Endothelial cell of umbilical vein (primary cell): ENCODE results near the gene MRC2. TPM values are rescaled to one million over a fixed set of nuclear protein-coding genes. Genes with fewer than 3 reads are reported as not detected.

Experiments used
- BruUV-seq: library from RNA; stranded (reverse); fragments of 400-500 nt; replicated peaks from 2 replicates; lab custom pipeline; 2021; lab: Mats Ljungman, UMichigan
- CTCF ChIA-PET: fragments of 300-600, 350-600 bp; sonication (Branson Sonifier 250); formaldehyde crosslinking; loops from one replicate; lab custom pipeline; 2021; ENCODE audit warnings: antibody characterized with exemption, inconsistent platforms; lab: Charles Lee
- POLR2A ChIA-PET: fragments of 300-600, 350-600 bp; sonication (Branson Sonifier 250); formaldehyde crosslinking; loops from one replicate; lab custom pipeline; 2021; ENCODE audit warnings: antibody characterized with exemption, inconsistent platforms; lab: Charles Lee
- DNase-seq: peaks from one replicate; pipeline ENCODE4 v3.0.0-alpha.2; 2011; ENCODE audit warnings: low read depth, low spot score
- FAIRE-seq: peaks from 2 replicates; lab custom pipeline; 2011; peaks lifted over from hg19 to GRCh38; lab: Jason Lieb, UNC
- H2AFZ ChIP-seq: 2 replicates; pipeline ENCODE4 v1.6.0; 2012; ENCODE audit warnings: low read depth, low read length, control low read depth, inconsistent platforms
- H3K27ac ChIP-seq: 2 replicates; pipeline ENCODE4 v1.5.1; 2011; ENCODE audit warnings: low read depth, mild to moderate bottlenecking, control low read depth, low read length, moderate library complexity; ENCODE audit not compliant: insufficient read depth
- H3K27me3 ChIP-seq, 2 experiments: 2 replicates each; pipeline versions ENCODE4 v1.6.0 to v1.6.1; 2011; ENCODE audit warnings: low read length in 2 of 2, mixed read lengths in 1 of 2; ENCODE audit not compliant: control insufficient read depth in 2 of 2, insufficient read depth in 2 of 2
- H3K36me3 ChIP-seq, 2 experiments: 2 replicates in 1 of 2; 3 replicates in 1 of 2; pipeline ENCODE4 v1.5.1; 2011; ENCODE audit warnings: low read length in 2 of 2, mild to moderate bottlenecking in 1 of 2, moderate library complexity in 1 of 2; ENCODE audit not compliant: control insufficient read depth in 2 of 2, insufficient read depth in 2 of 2; ENCODE audit errors: extremely low read depth in 1 of 2
- H3K4me1 ChIP-seq: 3 replicates; pipeline ENCODE4 v1.5.1; 2011; ENCODE audit warnings: mild to moderate bottlenecking, low read length; ENCODE audit not compliant: control insufficient read depth, insufficient read depth; ENCODE audit errors: extremely low read depth
- H3K4me2 ChIP-seq: 2 replicates; pipeline ENCODE4 v1.6.1; 2011; ENCODE audit warnings: low read length, control low read depth, mixed read lengths; ENCODE audit not compliant: insufficient read depth
- H3K4me3 ChIP-seq, 3 experiments: fragments of 200-600 bp in 1 of 3; sonication (generic), shearing (Covaris generic) in 1 of 3; replicated peaks in 1 of 3; 2 replicates each; pipeline ENCODE4 v1.5.1; 2011 to 2016; ENCODE audit warnings: control low read depth in 3 of 3, low read length in 3 of 3, mild to moderate bottlenecking in 2 of 3, inconsistent platforms in 1 of 3, low read depth in 1 of 3, moderate library complexity in 1 of 3; ENCODE audit not compliant: insufficient read depth in 1 of 3
- H3K79me2 ChIP-seq: 2 replicates; pipeline ENCODE4 v1.6.0; 2012; ENCODE audit warnings: low read length, inconsistent platforms; ENCODE audit not compliant: control insufficient read depth, insufficient read depth
- H3K9ac ChIP-seq: replicated peaks from 2 replicates; pipeline ENCODE3; 2011; ENCODE audit warnings: low read length, control low read depth; ENCODE audit not compliant: insufficient read depth; ENCODE audit errors: extremely low read depth
- H3K9me1 ChIP-seq: replicated peaks from 3 replicates; pipeline ENCODE4 v1.6.0; 2011; ENCODE audit warnings: mild to moderate bottlenecking, low read length; ENCODE audit not compliant: control insufficient read depth, insufficient read depth; ENCODE audit errors: extremely low read depth
- H3K9me3 ChIP-seq: replicated peaks from 2 replicates; pipeline ENCODE4 v1.5.1; 2012; ENCODE audit warnings: low read length, inconsistent platforms; ENCODE audit not compliant: control insufficient read depth, insufficient read depth
- H4K20me1 ChIP-seq: replicated peaks from 2 replicates; pipeline ENCODE3; 2011; ENCODE audit warnings: mild to moderate bottlenecking, low read length; ENCODE audit not compliant: control insufficient read depth, insufficient read depth; ENCODE audit errors: extremely low read depth
- EZH2 ChIP-seq: IDR thresholded peaks from 2 replicates; pipeline ENCODE4 v1.6.1; 2012; ENCODE audit warnings: borderline replicate concordance, low read depth, mild to moderate bottlenecking, moderate library complexity, low read length, inconsistent platforms; ENCODE audit not compliant: severe bottlenecking
- FOS ChIP-seq: IDR thresholded peaks from 2 replicates; pipeline ENCODE4 v1.6.1; 2011; ENCODE audit warnings: mild to moderate bottlenecking, low read length, moderate library complexity, borderline replicate concordance; ENCODE audit not compliant: insufficient read depth
- GATA2 ChIP-seq: IDR thresholded peaks from 2 replicates; pipeline ENCODE4 v1.7.0; 2011; ENCODE audit warnings: low read depth, mild to moderate bottlenecking, moderate library complexity, mixed read lengths, low read length; ENCODE audit not compliant: insufficient read length, insufficient read depth
- JUN ChIP-seq: IDR thresholded peaks from 2 replicates; pipeline ENCODE4 v1.6.1; 2011; ENCODE audit warnings: borderline replicate concordance, low read depth; ENCODE audit not compliant: insufficient read length, insufficient read depth
- MYC ChIP-seq: IDR thresholded peaks from one replicate; pipeline ENCODE4 v1.6.1; 2011; ENCODE audit warnings: mild to moderate bottlenecking, low read depth, low read length
- POLR2A ChIP-seq: IDR thresholded peaks from 2 replicates; pipeline ENCODE4 v1.6.1; 2012; ENCODE audit warnings: low read depth, mild to moderate bottlenecking, control low read depth, low read length
- POLR2AphosphoS5 ChIP-seq: IDR thresholded peaks from 2 replicates; pipeline ENCODE4 v1.6.1; 2012; ENCODE audit warnings: low read depth, mild to moderate bottlenecking, control low read depth, low read length, moderate library complexity; ENCODE audit not compliant: insufficient read depth
- dilution Hi-C: fragments of 300-500 bp; cut with MboI; formaldehyde crosslinking; loops from one replicate; pipeline ENCODE4 v1.15.0; 2019; ENCODE audit warnings: low sequenced_read_pairs; ENCODE audit not compliant: extremely low pct_ligation_motif_present
- intact Hi-C: fragments of 100-400 bp; cut with micrococcal nuclease; formaldehyde crosslinking; loops from one replicate; pipeline ENCODE4 v1.10.0; 2022
- polyA plus RNA-seq, 4 experiments: library from polyadenylated mRNA; depleted of rRNA in 3 of 4; stranded (reverse) in 3 of 4; unstranded in 1 of 4; fragments of >200 nt; gene quantifications; 2 replicates each; pipeline versions ENCODE4 v1.2.1 to v1.2.3, GENCODE V29; 2011 to 2012; ENCODE audit warnings: missing spikeins in 1 of 4
- total RNA-seq: library from RNA; stranded (reverse); gene quantifications from 2 replicates; pipeline ENCODE4 v1.2.3, GENCODE V29; 2021
- TF ChIP-seq, protein P1 (sequence below), 2 donors: IDR thresholded peaks; 1 replicate in 1 of 2; 2 replicates in 1 of 2; pipeline ENCODE4 v1.5.1; 2011; ENCODE audit warnings: low read length in 2 of 2, mild to moderate bottlenecking in 2 of 2, moderate library complexity in 2 of 2, control low read depth in 1 of 2, inconsistent platforms in 1 of 2, low read depth in 1 of 2; ENCODE audit not compliant: insufficient read depth in 1 of 2; ENCODE audit errors: extremely low read depth in 1 of 2
- TF ChIP-seq, protein P2 (sequence below): IDR thresholded peaks from 2 replicates; pipeline ENCODE4 v1.6.1; 2011; ENCODE audit not compliant: insufficient read depth, insufficient read length

MRC2 gene
- total and polyA plus RNA-seq, 2 donors (not counting 3 experiments of a cell fraction or from before 2014, with no cell fraction given) = 30.6 to 52.7 TPM

DNA sequence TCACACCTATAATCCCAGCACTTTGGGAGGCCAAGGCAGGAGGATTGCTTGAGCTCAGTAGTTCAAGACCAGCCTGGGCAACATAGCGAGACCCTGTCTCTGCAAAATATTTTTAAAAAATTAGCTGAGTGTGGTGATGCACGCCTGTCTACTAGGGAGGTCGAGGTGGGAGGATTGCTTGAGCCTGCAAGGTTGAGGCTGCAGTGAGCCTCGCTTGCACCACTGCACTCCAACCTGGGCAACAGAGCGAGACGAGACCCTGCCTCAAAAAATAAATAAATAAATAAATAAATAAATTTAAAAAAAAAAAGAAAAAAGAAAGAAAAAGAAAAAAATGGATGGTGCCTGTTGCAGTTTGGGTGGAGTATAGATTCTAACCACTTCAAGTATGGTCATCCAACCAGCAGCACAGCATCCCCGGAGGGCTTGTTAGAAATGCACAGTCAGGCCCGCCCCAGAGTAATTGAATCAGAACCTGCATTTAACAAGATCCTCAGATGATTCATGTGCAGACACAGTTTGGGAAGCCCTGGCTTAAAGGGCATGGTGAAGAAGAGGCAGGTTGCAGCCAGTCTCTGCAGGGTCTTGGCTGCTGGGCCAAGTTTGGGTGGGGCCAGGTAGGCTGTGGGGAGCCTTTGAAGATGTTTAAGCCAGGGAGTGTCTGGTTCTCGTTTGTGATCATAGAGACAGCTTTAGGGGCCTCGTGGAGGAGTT is 40.8 kb downstream of the MRC2 start:
- Histone ChIP-seq H3K79me2 (no peaks in the 10 kb centered on the region), H3K27ac (no peak overlapping the region), H3K36me3 (peaks cover 2% of the 10 kb centered on the region in 2 experiments), H3K9ac (no peak overlapping the region), H4K20me1 (no peaks in the 10 kb centered on the region), H3K4me1 (no peaks in the 10 kb centered on the region), H3K9me1 (no peaks in the 10 kb centered on the region), H2AFZ (no peak overlapping the region), H3K4me2 (no peak overlapping the region), H3K27me3 (no peaks in the 10 kb centered on the region), H3K4me3 (no peak overlapping the region), H3K9me3 (no peaks in the 10 kb centered on the region)
- ChIA-PET POLR2A (no interaction called here), CTCF (interaction anchor here (1.2 to 3.3 kb wide), 3 partner anchors 109 to 738 kb away, joined by 4 to 9 read pairs (median 4); no protein-coding TSS in a partner anchor)
- no TSS peak for BruUV-seq
- dilution Hi-C loops (no loop called here), intact Hi-C loops (no loop called here)
- TF ChIP-seq POLR2AphosphoS5 (no peak), MYC (no peak), JUN (no peak), EZH2 (no peak), GATA2 (no peak), POLR2A (no peak), FOS (no peak)
- TF ChIP-seq, protein P1, sequence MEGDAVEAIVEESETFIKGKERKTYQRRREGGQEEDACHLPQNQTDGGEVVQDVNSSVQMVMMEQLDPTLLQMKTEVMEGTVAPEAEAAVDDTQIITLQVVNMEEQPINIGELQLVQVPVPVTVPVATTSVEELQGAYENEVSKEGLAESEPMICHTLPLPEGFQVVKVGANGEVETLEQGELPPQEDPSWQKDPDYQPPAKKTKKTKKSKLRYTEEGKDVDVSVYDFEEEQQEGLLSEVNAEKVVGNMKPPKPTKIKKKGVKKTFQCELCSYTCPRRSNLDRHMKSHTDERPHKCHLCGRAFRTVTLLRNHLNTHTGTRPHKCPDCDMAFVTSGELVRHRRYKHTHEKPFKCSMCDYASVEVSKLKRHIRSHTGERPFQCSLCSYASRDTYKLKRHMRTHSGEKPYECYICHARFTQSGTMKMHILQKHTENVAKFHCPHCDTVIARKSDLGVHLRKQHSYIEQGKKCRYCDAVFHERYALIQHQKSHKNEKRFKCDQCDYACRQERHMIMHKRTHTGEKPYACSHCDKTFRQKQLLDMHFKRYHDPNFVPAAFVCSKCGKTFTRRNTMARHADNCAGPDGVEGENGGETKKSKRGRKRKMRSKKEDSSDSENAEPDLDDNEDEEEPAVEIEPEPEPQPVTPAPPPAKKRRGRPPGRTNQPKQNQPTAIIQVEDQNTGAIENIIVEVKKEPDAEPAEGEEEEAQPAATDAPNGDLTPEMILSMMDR (IDR thresholded peaks at IDR 0.05; ENCODE audit: extremely low read depth in 1 of 2, insufficient read depth in 1 of 2, low read depth in 1 of 2, low read length in 2 of 2) = no peak
- TF ChIP-seq, protein P2, sequence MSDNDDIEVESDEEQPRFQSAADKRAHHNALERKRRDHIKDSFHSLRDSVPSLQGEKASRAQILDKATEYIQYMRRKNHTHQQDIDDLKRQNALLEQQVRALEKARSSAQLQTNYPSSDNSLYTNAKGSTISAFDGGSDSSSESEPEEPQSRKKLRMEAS = no peak
- FAIRE-seq (no peak), DNase-seq (no peak)
